GM10847 (cell line): ENCODE results near the gene IL10RB.
A peak's percentile ranks its signal among the peaks of the same experiment; 100 is the strongest.

Experiments
- POLR2A ChIP-seq: IDR thresholded peaks from 2 replicates; pipeline ENCODE4 v1.6.1; 2011; ENCODE audit not compliant: insufficient read length; ENCODE audit errors: extremely low read depth

The IL10RB gene

GRCh38 chr21:33302796-33303195 is 36.6 kb downstream of the IL10RB start:
- TF ChIP-seq POLR2A = no peak

- no peak for TF ChIP-seq POLR2A
Observed at GRCh38 chr21:33305344-33305671, 39.1 kb downstream of the IL10RB start.

- TF ChIP-seq POLR2A = no peak
Observed at GRCh38 chr21:33305938-33306337, 39.8 kb downstream of the IL10RB start.

GRCh38 chr21:33308586-33309490 is 42.7 kb downstream of the IL10RB start:
- TF ChIP-seq POLR2A = no peak

GRCh38 chr21:33309778-33310177 is 43.6 kb downstream of the IL10RB start:
- TF ChIP-seq POLR2A = no peak

GRCh38 chr21:33312121-33312520 is 46.0 kb downstream of the IL10RB start:
- TF ChIP-seq POLR2A = no peak

GRCh38 chr21:33313183-33313582 is 47.0 kb downstream of the IL10RB start:
- no peak for TF ChIP-seq POLR2A

GRCh38 chr21:33313611-33314010 is 47.4 kb downstream of the IL10RB start:
- TF ChIP-seq POLR2A = no peak

- no peak for TF ChIP-seq POLR2A
Observed at GRCh38 chr21:33314111-33314510, 47.9 kb downstream of the IL10RB start.

- TF ChIP-seq POLR2A = no peak
Observed at GRCh38 chr21:33315946-33316710, 50.0 kb downstream of the IL10RB start.

GRCh38 chr21:33317145-33317544 is 51.0 kb downstream of the IL10RB start:
- TF ChIP-seq POLR2A = no peak

- no peak for TF ChIP-seq POLR2A
Observed at GRCh38 chr21:33317786-33318486, 51.8 kb downstream of the IL10RB start.

GRCh38 chr21:33324291-33325221 is 58.4 kb downstream of the IL10RB start, which contains the start of gene IFNAR1:
IFNAR1 (plus strand) TSS chr21:33324970; CDS start chr21:33325056, 86 bp downstream.
- peak; percentile 88 for TF ChIP-seq POLR2A
